NT2/D1 (cell line): ENCODE measurements around the gene KCTD18.

Experiments used
- SUZ12 ChIP-seq: IDR thresholded peaks from 2 replicates; pipeline ENCODE4 v1.6.1; 2011; ENCODE audit not compliant: insufficient read length, insufficient read depth; ENCODE audit errors: extremely low read depth
- YY1 ChIP-seq: IDR thresholded peaks from 2 replicates; pipeline ENCODE4 v1.6.1; 2011; ENCODE audit not compliant: insufficient read length, insufficient read depth
- ZNF274 ChIP-seq: IDR thresholded peaks from 2 replicates; pipeline ENCODE4 v1.6.1; 2011; ENCODE audit warnings: mild to moderate bottlenecking, low read depth, low read length

- TF ChIP-seq YY1 (no peak), ZNF274 (no peak), SUZ12 (no peak)
Observed at GRCh38 chr2:200528228-200528627, 18.4 kb upstream of the KCTD18 start.
